Left lobe of liver (tissue), 2 donors: Measurements from ENCODE around the gene SLF2. TPM values are rescaled to one million over a fixed set of nuclear protein-coding genes. Genes with fewer than 3 reads are reported as not detected.

ENCODE experiments used
- ATAC-seq: fragments of 200-7000 bp; cut with Tn5 transposase; one replicate; pipeline ENCODE4 v1.9.1; 2020; ENCODE audit warnings: mild to moderate bottlenecking, moderate library complexity
- DNase-seq: peaks from one replicate; pipeline ENCODE4 v3.0.0-alpha.2; 2020; ENCODE audit warnings: low spot score
- total RNA-seq: library from RNA; stranded (reverse); gene quantifications from one replicate; pipeline ENCODE4 v1.2.1, GENCODE V29; 2021
- donor health status: DM: no; HTN: no; CAD: no; lungs with moderate emphysema.
- donor health status: DM: no; HTN: yes; CAD: no.

SLF2 gene, protein sequence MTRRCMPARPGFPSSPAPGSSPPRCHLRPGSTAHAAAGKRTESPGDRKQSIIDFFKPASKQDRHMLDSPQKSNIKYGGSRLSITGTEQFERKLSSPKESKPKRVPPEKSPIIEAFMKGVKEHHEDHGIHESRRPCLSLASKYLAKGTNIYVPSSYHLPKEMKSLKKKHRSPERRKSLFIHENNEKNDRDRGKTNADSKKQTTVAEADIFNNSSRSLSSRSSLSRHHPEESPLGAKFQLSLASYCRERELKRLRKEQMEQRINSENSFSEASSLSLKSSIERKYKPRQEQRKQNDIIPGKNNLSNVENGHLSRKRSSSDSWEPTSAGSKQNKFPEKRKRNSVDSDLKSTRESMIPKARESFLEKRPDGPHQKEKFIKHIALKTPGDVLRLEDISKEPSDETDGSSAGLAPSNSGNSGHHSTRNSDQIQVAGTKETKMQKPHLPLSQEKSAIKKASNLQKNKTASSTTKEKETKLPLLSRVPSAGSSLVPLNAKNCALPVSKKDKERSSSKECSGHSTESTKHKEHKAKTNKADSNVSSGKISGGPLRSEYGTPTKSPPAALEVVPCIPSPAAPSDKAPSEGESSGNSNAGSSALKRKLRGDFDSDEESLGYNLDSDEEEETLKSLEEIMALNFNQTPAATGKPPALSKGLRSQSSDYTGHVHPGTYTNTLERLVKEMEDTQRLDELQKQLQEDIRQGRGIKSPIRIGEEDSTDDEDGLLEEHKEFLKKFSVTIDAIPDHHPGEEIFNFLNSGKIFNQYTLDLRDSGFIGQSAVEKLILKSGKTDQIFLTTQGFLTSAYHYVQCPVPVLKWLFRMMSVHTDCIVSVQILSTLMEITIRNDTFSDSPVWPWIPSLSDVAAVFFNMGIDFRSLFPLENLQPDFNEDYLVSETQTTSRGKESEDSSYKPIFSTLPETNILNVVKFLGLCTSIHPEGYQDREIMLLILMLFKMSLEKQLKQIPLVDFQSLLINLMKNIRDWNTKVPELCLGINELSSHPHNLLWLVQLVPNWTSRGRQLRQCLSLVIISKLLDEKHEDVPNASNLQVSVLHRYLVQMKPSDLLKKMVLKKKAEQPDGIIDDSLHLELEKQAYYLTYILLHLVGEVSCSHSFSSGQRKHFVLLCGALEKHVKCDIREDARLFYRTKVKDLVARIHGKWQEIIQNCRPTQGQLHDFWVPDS
- 7.7 TPM for total RNA-seq

- peak; percentile 99 for DNase-seq
Observed at GRCh38 chr10:100912605-100913469, at the start of gene SLF2. TSS of gene SLF2 (plus strand) at chr10:100912963. CDS start at chr10:100913111, 148 bp downstream.

GRCh38 chr10:100863433-100863832 lies 49.3 kb upstream of the SLF2 start:
- no peak for ATAC-seq
- DNase-seq: no peak

More at GRCh38 chr10:100912605-100913469, at the start of gene SLF2:
- ATAC-seq: peak; percentile 92

DNA sequence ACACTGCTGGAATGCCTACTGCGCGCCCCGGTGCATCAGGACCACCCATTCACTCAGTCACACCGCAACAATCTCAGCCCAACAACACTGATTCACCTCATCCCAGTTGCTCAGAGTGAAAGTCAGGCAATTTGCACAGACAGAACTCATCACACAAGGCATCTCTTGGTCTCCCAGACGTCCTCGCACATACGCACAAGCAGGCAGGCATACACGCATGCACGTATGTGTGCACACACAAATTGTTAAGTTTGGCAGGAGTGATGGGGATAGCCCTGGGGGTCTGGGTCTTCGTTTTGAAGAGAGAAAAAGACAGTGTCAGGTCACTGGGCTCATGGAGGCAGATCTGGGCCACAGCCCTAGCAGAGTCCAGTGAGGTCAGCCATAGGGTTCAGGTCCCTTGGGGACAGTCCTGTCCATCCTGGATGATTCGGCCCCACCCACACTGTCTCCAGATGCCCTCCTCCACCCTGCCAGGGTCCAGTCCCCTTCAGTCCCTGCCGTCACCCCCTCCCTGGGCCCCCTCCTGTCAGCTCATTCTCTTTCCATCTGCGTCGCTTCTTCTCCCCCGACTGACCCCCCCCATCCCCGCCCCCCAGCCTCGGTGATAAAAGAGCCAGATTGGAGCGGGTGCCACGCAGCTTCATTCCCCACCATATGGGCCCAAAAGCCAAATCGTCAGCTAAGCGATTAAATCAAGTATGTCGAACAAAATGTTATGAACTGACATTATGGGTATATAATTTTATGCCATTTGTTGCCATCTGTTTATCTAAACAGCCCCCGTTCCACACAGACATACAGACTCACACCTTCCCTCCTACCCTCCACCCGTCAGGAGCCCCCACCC lies 48.5 kb upstream of the SLF2 start:
- DNase-seq: no peak
- ATAC-seq: no peak

GRCh38 chr10:100864978-100865377 lies 47.8 kb upstream of the SLF2 start:
- ATAC-seq: peak; percentile 68
- peak; percentile 54 for DNase-seq

- ATAC-seq: no peak
Observed at GRCh38 chr10:100866010-100866409, 46.8 kb upstream of the SLF2 start.

DNA sequence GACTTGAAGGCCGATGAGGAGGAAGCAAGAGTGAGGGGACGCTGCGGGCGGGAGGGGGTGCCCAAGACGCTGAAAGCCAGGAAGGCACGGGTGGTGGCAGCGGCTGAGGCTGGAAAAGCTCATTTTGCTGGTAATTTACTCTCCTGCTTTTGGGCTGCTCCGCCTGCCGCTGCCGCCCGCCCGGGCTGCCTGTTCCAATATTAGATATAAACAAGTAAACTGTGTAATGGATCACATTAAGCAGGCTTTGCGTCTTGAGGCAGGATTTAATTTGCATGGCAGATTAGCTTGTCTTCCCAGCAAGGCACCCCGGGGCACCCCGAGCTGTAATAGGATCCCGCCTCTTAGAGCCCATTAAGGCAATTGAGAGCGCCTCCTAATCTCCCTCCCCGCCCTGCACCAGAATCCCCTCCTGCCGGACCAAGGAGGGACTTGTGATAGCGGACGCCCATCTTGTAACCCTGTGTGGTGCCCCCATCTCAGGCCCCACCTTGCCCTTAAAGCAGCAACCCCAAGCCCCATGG lies 46.1 kb upstream of the SLF2 start:
- no peak for DNase-seq
- ATAC-seq: no peak

More at GRCh38 chr10:100866010-100866409, 46.8 kb upstream of the SLF2 start:
- DNase-seq: no peak

GRCh38 chr10:100867261-100867963 lies 45.4 kb upstream of the SLF2 start:
- no peak for DNase-seq
- no peak for ATAC-seq

GRCh38 chr10:100868382-100868781 lies 44.4 kb upstream of the SLF2 start:
- no peak for ATAC-seq
- DNase-seq: no peak

- DNase-seq (no peak), ATAC-seq (no peak)
Observed at GRCh38 chr10:100869399-100869798, 43.4 kb upstream of the SLF2 start.

DNA sequence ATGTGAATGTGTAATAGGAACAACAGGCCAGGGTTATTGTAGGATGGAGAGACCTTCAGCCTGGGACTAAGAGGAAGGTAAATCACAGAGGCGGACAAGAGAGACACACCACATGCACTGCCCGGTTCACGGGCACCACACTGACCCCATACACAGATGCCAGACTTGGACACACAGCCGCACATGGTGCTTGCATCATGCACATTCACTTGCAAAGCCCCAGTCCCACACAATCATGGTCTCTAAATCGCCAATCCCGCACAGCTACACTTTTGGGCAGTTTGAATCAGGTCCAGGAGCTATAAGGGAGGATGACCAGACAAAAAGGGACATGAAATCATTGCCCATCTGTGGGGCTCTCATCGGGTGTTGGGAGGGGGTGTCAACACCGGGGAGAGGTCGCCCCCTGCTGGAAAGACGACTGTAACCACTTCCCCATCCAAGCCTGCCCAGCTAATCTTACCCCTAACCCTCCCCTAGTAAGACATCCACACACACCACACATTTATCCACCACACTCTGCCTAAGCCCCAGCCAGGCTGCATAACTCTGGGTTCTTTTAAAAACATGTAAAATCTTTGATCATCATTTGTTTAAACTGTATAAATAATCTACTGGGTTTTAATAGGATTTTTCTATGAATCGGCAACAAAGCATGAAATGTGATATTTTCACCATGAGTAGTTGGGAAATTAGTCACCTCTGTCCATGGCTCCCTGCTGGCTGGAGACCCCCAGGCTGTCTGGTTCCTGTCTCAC lies 40.5 kb upstream of the SLF2 start:
- peak; percentile 60 for ATAC-seq
- no peak for DNase-seq

GRCh38 chr10:100873146-100873826 lies 39.5 kb upstream of the SLF2 start:
- DNase-seq (no peak), ATAC-seq (no peak)

GRCh38 chr10:100873827-100874326 lies 38.9 kb upstream of the SLF2 start:
- ATAC-seq (no peak), DNase-seq (no peak)

GRCh38 chr10:100874702-100875483 lies 37.9 kb upstream of the SLF2 start:
- no peak for ATAC-seq
- DNase-seq: no peak

DNA sequence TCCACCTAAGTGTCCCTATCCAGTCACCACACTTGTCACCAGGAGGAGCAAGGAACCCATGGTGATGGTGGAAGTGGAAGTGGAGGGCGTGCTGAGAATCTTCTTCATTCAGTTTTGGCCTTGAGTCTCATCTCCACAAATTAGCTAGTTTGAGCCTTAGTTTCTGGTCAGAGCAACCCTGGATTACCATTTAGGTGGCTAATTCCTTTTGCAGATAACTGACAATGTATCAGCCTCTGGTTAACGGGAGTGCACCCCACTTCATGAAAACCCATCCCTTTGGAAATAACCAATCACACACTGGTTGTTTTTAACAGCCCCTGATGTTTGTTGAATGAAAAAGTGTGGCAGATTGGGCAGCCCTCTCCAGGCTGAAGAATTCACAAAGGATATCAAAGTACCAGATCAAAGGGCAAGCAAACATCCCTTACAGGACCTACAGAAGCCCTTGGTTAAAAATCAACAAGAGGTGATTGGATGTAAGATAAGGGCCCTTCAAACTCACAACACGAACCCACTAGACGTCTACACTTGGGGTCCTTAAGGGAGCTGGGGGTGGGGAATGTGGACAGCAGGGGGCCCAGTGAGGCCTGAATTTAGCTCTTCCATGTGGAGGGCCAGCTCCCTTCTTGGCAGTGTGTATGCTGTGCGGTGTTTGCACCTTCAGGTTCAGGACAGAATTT lies 37.1 kb upstream of the SLF2 start:
- ATAC-seq (peak; percentile 59), DNase-seq (no peak)
